Amygdala (tissue), 56 donors: Measurements from ENCODE around the gene SHROOM2.
A peak's percentile ranks its signal among the peaks of the same experiment; 100 is the strongest.

Source experiments
- DNase-seq, 56 donors: peaks; one replicate each; lab custom pipeline; 2025; lab: John Stamatoyannopoulos, UW

SHROOM2 gene

DNA sequence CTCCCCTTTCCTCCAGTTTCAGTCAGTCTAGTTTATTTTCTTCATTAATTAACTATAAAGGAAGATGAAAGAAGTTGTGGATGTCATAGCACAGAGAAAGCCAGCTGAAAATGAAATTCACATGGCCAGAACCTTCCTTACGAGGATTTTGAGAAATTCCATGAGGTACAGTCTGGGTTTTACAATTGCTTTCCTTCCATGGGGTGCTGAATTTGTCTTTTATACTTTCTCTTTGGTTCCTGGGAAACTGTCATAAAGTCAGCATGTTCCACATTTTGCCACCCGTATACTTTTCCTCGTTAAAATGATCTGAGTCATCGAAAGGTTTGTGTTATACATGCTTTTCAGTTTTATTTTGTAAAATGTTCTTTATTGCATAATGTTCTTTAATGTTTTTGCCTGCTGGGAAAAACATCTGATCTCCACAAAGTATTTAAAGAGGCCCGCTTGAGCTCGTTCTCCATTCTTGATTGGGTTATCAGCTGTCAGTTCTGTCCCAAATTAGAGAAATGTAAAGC lies 102.8 kb downstream of the SHROOM2 start:
- no peak for DNase-seq

DNA sequence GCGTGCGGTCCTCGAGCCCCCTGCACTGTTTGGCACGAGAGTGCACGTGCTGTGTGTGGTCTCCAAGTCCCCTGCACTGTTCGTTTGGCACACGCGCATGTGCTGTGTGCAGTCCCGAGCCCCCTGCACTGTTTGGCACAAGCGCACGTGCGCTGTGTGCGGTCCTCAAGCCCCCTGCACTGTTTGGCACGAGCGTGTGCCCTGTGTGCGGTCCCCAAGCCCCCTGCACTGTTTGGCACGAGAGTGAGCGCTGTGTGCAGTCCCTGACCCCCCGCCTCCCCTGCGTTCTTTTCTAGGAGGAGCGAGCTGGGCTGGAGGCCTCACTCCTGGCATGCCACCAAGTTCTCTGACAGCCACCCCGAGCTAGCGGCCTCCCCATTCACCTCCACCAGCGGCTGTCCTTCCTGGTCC lies 104.5 kb downstream of the SHROOM2 start:
- DNase-seq, result peak in 1 of 56 donors; percentile 2

DNA sequence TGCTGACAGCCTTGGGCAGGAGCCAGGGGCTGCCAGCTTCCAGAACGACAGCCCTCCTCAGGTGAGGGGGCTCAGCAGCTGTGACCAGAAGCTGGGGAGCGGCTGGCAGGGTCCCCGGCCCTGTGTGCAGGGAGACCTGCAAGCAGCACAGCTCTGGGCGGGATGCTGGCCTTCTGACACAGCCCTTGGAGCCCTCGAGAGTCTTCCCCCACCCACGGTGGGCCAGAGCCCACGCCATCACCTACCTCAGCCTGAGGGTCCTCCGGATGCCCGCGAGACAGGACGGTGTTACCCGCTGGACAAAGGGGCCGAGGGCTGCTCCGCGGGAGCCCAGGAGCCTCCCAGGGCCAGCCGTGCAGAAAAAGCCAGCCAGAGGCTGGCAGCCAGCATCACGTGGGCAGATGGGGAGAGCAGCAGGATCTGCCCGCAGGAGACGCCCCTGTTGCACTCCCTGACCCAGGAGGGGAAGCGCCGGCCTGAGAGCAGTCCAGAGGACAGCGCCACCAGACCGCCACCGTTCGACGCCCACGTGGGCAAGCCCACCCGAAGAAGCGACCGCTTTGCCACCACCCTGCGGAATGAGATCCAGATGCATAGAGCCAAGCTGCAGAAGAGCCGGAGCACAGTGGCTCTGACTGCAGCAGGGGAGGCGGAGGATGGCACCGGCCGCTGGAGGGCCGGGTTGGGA lies 109.1 kb downstream of the SHROOM2 start:
- DNase-seq, result no peak

DNA sequence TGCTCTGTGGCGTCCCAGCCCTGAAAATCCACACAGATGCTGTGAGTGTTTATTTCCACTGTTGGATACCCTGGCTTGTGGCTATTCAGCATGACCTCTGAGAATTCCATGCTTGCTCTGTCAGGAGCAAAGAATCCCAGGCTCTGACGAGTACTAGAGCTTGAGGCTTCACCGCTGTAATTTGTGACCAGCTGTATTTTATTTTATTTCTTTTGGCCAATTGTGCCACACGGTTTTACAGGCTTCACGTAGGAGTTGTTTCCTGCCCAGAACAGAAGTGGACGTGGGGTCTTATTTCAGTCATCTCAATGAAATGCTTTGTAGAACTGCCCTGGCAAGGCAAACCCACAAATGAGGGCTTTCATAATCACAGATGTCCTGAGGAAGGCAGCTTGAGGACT lies 111.5 kb downstream of the SHROOM2 start:
- DNase-seq, result peak in 2 of 56 donors; percentile 5 to 46

DNA sequence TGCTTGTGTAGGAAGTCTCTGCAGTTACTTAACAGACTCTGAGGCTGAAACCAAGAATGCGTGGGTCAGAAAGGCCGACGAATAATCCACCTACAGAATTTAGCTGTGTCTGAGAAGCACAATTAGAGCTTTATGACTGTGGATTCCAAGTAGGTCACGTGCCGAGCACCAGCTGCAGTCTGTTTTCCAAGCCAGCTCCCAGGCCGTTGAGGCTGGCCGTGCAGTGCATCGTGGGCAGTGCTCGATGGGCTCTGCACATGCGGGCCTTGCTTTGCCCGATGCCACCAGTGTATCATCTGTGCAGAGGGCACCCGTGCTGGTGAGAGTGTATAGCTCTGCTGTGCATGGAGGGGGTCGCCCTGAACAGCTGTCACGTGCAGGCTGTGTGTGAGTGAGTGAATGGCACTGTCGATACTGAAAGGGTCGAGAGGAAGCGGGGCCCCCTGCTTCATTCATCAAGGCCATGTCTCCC lies 113.4 kb downstream of the SHROOM2 start:
- DNase-seq, result peak; percentile 1 to 87 (median 60)

DNA sequence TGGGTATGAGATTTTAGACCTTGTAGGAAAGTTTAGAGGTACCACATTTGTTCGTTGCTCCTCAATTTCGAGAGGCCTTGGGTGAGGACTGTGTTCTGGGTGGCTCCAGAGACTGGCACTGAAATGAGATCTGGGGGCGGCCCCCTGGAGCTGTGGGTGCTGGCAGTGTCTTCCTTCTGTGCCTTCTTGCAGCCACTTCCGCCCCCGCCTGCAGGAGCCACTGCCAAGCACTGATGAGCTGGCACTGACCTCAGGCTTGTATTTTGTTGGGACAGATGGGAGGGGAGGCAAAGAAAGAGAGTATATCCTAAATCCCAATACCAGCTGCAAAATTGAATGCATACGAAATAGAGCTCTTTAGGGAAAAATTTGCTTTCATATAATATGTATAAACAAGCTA lies 116.4 kb downstream of the SHROOM2 start:
- DNase-seq, result peak in 22 of 56 donors; percentile 0 to 36 (median 6)

DNA sequence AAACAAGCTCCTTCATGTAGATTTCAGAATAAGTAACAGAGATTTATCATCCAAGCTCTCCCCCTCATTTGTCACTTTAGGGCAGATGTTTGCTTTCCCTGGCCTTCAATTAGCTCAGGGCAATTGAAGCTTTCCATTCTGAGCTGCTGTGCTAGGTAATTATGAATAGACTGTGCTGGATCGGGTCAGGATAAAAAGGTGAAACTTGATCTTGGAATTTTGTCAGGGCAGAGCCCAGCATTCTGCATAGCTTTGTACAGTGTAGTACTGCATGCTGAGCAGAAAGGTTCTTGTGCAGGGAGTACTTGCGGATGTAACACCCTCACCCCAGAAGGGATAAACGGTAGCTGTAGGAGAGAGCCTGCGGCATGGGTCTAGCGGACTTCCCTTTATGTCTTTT lies 116.9 kb downstream of the SHROOM2 start:
- DNase-seq, result no peak

DNA sequence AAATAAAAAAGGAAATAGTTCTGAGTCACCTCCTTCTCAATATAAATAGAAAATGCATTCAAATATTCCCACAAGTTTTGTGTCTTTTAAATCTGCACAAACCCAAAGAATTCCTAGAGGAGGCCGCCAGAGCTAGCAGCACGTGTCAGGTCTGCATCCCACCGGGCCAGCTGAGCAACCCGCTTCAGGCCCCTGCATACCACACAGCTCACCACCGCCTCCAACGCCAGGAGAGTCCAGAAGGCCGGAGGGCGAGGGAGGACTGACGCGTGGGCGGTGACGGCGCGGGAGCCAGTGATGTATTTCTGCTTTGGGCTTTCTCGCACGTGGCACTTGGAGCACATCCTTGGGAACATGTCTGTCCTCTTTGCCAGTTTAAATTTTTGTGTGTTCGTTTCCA lies 119.1 kb downstream of the SHROOM2 start:
- DNase-seq, result peak in 7 of 56 donors; percentile 0 to 14 (median 10)

DNA sequence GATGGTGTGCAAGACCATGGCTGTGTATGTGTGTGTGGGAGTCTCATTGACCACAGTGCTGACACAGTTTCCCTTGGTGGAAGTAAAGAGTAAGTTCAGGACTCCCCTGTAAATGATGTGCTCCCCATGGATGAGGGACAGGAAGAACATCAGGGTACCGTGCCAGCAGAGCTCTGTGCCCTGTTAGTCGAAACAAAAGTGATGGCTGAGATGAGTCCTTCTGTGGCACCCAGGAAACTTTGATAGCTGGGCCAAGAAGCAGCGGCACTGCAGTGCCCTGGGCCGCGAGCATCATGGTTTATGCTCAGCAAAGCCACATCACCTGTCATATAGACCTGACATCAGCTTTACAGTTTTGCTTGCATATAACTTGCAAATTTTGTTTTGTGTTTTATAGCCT lies 119.5 kb downstream of the SHROOM2 start:
- no peak for DNase-seq

DNA sequence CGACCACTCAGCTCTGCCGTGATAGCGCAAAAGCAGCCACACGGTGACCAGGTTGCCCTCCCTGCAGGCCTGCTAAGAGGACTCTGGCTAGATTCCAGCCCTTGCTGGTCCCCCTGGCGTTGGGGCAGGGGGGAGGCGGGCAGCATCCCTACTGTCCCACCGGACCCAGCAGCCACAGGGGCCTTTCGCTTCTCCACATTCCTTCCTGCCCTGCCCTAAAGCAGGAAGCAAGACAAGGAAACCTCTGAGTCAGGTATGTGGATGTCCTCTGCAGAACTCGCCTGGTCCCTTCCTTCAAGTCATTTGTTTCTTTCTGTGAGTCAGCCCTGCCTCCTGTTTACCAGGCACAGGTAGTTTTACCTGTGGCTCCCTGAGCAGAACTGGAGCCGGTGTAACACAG lies 120.7 kb downstream of the SHROOM2 start:
- DNase-seq, result no peak

DNA sequence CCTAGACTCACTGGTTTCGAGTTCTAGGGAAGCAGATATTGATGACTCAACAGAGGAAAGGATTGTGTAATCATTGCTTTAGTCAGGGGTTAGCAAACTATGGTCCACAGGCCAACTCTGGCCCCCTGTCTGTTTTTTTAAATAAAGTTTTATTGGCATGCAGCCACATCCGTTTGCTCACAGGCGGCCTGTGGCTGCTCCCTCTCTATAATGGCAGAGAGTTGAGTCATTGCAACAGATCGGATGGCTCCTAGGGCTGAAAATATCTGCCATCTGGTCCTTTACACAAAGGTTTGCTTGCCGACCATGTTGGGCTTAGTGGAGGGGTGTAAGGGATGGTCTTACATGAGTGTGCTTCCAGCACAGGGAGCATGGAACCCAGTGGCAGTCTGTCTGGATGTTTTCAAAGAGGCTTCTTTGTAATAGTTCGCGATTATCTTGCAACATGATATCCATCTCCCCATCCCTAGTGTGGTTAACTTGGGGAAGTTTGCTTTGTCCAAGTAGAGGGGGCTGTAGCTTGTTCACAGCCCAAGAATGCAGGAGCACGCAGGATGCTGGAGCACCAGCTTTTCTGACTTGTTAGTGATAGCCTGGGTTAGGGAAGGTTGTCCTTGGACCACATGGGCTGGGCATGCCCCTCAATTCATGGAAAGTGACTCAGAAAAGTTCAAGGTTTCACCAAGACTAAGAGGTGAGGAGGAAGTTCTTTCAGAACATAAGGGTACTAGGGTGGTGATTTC lies 121.6 kb downstream of the SHROOM2 start:
- no peak for DNase-seq

DNA sequence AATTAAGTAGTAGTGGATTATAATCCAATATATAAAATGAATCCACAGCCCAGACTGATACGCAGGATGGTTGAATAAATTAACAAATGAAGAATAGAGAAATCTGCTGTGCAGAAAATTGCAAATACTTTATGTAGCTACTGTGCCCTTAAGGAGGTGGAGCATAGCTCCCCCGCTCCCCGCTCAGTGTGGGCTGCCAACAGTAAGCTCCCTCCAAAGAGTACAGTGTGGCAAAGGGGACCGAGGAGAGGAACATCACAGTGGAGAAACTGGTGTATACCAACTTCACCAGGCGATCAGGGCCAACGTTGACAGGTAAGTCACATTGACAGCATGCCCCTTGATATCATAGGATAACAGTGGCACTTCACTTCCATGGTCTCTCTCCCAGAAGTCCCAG lies 123.0 kb downstream of the SHROOM2 start:
- DNase-seq, result peak in 3 of 56 donors; percentile 1 to 12 (median 1)

DNA sequence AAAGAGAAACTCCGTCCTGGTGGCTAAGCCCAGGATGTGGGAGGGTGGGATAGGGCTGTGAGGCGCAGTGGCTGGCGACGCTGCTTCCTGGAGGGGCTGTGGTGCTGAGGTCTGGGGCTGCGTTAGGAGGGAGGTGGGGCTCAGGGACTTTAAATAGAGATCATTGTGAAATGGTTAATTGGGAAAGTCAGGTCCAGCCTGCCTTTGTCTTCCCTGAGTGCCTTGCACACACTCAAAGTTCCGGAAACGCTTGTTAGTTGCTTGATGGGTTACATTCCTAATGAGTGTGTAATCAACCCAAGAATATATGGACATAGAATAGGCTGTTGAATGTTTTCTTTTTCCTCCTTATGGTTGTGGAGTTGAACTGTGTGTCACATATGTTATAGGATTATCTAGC lies 125.3 kb downstream of the SHROOM2 start:
- DNase-seq, result no peak

DNA sequence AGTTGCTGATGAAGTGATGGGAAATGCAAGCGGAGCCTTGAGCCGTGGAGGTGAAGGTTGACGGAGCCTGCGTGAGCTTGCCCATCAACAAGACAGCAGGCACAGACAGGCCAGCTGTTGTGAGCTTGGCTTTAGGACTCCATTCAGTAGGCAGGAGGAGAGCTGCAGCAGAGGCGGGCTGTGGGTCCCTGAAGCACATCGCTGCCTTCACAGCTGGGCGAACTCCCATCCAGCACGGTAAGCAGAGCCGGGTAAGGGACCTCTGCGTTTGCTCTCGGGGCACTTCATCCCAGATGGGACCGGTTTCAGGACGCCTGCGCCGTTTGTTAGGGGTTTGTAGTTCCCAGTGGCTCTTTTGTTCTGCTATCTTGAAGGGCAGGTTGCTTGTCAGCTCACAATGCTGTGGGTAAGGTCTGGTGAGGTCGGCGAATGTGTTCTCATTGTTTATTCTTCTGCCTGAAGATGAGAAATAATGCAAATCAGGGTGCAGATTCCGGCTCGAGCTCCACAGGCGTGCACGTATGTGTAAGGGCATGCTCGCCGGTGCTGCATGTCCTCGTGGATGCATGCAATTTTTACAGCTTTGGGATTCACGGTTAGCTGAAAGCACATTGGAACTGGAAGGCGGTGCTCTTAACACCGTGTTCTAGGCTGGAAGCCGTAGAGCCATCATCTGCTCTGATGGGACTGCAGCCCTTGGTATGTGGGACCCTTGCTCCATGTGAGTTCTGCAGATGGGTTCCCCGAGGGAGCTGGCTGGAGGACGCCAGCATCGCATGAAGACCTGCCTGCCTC lies 126.3 kb downstream of the SHROOM2 start:
- DNase-seq, result peak in 23 of 56 donors; percentile 1 to 50 (median 16)

DNA sequence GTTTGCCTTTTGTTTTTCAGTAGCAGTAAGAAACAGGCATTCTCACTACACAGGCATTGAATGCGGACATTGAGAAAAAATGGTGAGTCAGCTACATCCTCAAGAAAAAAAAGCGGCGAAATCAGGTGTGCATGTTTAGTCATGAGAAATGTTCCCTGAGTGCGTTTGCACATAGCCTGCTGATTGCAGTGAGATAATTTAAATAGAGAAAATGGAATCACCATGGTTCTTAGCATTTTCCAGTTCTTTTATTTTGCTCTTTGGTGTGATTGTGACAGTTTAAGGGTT lies 126.9 kb downstream of the SHROOM2 start:
- no peak for DNase-seq

DNA sequence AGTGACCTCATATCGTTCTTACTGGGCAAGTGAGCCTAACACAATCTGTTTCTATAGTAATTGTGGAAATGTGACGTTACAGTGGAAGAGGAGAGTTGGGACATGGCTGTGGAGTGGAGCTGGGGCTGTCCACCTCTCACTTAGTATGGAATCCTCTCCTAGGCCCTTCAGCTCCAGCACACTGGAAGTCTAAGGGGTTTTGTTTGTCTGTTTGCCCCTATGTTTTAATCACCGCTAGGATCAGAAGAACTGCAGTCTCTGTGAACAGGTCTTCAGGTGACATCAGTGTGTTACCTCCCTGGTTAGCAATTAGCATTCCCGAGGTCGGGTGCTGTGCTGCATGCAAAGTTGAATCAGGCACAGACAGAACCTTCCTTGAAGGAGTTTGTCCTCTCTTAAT lies 131.6 kb downstream of the SHROOM2 start:
- no peak for DNase-seq

DNA sequence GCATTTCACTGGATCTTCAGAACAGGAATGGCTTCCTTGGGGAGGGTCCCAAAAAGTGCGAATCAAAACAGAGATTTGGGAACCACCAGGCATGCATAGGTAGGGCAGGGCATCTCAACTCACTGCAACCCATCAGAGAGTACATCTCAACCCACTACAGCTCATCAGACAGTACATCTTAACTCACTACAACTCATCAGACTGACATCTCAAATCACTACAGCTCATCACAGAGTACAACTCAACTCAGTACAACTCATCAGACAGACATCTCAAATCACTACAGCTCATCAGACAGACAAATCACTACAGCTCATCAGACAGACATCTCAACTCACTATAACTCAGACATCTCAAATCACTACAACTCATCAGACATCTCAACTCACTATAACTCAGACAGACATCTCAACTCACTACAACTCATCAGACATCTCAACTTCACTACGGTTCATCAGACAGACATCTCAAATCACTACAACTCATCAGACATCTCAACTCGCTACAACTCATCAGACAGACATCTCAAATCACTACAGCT lies 133.5 kb downstream of the SHROOM2 start:
- no peak for DNase-seq

DNA sequence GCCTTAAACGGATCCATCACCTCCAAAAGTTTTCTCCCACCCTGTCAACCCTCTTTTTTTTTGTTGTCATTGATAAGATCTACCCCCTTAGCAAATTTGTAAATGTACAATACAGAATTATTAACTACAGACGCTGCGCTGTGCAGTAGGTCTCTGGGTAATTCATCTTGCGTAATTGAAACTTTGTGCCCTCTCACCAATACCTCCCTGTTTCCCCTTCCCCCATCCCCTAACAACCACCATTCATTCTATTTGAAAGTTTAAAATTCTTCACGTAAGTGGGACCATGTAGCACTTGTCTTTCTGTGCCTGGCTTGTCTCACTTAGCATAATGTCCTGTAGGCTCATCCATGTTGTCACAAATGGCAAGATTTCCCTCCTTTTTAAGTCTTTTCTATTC lies 135.2 kb downstream of the SHROOM2 start:
- no peak for DNase-seq

DNA sequence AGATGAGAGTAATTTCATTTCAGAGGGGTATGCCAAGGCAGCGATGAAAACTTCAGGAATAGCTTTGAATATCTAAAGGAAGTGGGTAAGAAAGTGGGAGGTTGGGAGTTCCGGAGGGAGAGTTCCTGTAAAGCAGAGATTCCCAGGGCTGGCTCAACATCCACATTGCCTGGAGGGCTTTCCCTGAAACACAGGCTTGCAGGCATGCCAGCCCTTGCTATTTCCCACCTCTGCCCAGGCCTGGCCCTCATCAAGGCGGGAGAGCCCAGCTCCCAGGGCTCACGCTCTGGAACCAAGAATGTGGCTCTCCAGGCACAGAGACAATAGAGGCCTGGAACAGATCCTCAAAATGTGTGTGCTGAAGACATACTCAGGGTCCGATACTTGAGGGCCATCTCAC lies 137.1 kb downstream of the SHROOM2 start:
- DNase-seq, result no peak

DNA sequence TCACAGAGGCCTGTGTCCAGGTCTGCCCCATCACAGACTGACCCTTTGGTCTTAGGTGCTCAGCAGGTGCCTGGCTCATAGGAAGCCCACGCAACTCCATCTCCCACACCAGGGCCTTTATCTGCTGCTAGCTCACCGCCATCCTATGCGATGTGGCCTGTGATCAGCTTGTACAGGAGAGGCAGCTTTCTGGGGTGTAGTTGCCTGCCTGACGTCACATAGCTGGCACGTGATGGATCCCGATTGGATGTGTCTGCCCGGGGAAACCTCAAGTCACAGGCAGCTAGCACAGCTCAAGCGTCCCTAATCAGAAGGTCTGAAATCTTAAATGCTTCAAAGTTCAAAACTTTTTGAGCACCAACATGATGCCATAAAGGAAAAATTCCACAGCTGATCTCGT lies 139.8 kb downstream of the SHROOM2 start:
- peak in 17 of 56 donors; percentile 0 to 26 (median 5) for DNase-seq
